ENCODE data around the gene PGF.

The PGF gene

DNA sequence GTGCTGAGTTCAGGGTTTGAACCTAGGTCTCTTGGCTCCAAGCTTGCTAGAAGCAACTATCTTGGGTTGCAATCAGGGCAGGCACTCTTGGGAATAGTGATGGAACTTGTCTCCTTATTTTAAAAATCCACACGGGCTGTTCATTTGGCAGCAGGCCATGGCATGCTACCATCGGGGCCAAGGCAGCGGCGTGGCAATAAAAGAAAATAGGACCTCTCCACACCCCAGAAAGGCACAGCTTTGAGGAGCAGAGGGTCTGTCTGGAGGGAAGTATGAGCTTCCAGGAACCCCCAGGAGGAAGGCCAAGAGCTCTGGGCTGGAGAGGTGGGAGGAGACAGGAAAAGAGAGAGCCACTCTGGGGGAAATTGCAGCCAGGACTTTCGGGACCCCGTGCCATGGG is 47.7 kb downstream of the PGF start:
- Histone ChIP-seq H3K4me3 (no peak overlapping the region), H3K27ac (no peak overlapping the region)
- no peak for DNase-seq (ENCODE audit: low spot score)
- TF ChIP-seq, protein P1, sequence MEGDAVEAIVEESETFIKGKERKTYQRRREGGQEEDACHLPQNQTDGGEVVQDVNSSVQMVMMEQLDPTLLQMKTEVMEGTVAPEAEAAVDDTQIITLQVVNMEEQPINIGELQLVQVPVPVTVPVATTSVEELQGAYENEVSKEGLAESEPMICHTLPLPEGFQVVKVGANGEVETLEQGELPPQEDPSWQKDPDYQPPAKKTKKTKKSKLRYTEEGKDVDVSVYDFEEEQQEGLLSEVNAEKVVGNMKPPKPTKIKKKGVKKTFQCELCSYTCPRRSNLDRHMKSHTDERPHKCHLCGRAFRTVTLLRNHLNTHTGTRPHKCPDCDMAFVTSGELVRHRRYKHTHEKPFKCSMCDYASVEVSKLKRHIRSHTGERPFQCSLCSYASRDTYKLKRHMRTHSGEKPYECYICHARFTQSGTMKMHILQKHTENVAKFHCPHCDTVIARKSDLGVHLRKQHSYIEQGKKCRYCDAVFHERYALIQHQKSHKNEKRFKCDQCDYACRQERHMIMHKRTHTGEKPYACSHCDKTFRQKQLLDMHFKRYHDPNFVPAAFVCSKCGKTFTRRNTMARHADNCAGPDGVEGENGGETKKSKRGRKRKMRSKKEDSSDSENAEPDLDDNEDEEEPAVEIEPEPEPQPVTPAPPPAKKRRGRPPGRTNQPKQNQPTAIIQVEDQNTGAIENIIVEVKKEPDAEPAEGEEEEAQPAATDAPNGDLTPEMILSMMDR (IDR thresholded peaks at IDR 0.05), result no peak

- Histone ChIP-seq H3K4me3 (no peak overlapping the region), H3K27ac (no peak overlapping the region)
- DNase-seq (ENCODE audit: low spot score), result no peak
- TF ChIP-seq, protein P1 (IDR thresholded peaks at IDR 0.05), result no peak
Measured at GRCh38 chr14:74906925-74907521, 48.4 kb downstream of the PGF start.

DNA sequence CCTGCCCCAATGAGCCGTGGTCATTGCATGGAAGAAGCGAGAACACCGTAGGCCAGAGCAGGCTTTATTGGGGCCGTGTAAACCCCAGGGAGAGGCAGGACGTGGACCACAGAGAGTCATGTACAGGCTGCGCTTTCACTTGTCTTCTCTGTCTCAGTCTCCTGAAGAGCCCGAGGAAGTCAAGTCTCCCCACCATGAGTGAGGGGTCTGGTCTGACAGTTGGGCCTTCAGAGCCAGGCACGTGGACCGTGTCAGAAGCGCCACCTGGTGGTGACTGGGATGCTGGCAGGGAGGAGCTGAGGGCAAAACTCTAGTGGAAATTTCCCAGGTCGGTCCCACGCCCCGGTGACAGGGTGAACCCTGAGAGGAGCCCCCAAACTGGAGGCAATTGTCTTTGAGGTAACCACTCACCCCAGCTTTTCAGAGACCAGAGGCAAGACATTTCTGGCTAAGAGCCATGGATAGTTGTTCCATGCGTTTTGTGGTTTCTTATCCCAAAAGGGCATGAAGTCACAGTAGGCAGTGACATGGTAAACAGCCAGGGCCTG is 49.7 kb downstream of the PGF start:
- no peak for DNase-seq (ENCODE audit: low spot score)
- TF ChIP-seq, protein P1 (IDR thresholded peaks at IDR 0.05), result peak; percentile 94
- Histone ChIP-seq H3K27ac (peak overlapping the region in 1 of 2 donors; percentile 13), H3K4me3 (no peak overlapping the region)

DNA sequence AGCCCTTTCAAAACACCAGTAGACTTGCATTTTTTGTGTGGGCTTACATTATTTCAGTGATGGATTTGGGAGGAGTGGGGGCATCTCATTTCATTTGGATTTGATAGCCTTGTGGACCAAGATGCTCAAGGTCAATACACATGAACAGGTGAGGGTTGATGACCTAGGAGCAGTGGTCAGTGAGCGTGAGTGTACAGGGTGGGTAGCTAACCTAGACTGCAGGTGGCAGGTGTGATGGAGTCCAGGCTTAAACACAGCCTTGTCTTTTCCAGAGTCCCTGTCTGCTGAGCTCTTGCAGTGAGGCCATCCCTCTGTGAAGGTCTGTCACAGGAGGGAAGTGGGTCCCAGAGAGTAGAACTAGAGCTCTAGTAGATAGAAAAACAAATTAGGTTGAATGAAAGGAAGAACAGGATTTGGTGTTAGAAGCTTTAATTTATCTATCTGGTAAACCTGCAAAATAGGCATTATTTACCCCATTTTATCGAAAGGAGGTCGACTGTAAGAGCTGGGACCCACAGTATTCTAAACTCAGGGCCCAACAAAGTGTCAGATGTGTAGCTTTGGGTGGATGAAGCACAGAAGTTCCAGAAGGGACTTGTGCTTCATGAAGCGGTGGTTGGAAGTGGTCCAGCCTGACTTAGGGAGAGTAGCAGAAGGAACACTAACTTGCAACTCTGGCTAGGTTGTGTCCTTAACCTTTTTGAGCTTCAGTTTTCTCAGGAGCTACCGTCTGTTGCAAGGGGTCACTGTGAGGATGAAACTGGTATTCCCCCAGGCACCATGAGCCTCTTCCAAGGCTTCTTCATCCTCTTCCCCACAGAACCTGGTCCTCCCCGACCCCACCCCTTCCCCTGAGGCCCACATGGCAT is 50.5 kb downstream of the PGF start:
- Histone ChIP-seq H3K27ac (peak overlapping the region in 1 of 2 donors; percentile 13), H3K4me3 (no peak overlapping the region)
- TF ChIP-seq, protein P1 (IDR thresholded peaks at IDR 0.05), result no peak
- no peak for DNase-seq (ENCODE audit: low spot score)

- Histone ChIP-seq H3K4me3 (no peak overlapping the region), H3K27ac (no peak overlapping the region)
- DNase-seq (ENCODE audit: low spot score), result no peak
- TF ChIP-seq, protein P1 (IDR thresholded peaks at IDR 0.05), result no peak
Measured at GRCh38 chr14:74902941-74903705, 52.3 kb downstream of the PGF start.

DNA sequence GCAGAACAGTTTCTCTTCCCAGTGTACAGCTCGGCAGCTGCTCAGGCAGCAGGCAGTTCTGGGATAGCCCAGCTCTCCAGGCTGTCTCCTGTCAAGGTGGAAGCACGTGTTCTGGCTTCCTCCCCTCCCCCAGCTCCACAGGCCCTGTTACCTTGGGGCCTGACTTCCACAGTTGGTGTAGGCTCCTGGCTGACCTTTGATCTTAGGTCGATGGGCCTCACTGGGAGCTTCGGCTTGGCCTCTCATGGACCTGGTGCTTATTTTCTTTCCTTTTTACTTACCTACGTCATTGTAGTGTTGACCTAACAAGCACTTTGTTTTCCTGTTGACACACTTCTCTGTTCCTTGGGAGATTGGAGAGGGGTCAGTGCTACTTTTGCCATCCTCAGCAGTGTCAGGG is 56.7 kb downstream of the PGF start:
- TF ChIP-seq, protein P1 (IDR thresholded peaks at IDR 0.05), result no peak
- H3K4me3 ChIP-seq, result no peak overlapping the region
- H3K27ac ChIP-seq, result no peak overlapping the region
- DNase-seq (ENCODE audit: low spot score), result no peak

All from coronary artery (tissue), 2 donors.